PC-3 (cell line): ENCODE measurements around the gene CYP20A1. TPM values are rescaled to one million over a fixed set of nuclear protein-coding genes. Genes with fewer than 3 reads are reported as not detected.
"Not testable (repeated sequence)": the region's sequence is repeated elsewhere in the genome, so short reads cannot be mapped to it uniquely, and the experiment has no call there.

Experiments
- ATAC-seq: fragments of 200-7000 bp; cut with Tn5 transposase; 2 replicates; pipeline ENCODE4 v1.9.1; 2020; ENCODE audit warnings: mild to moderate bottlenecking, moderate library complexity
- Bru-seq: library from RNA; stranded (reverse); fragments of 400-500 nt; gene quantifications from one replicate; lab custom pipeline; 2021; lab: Mats Ljungman, UMichigan
- BruChase-seq, 2 experiments: library from RNA; stranded (reverse); fragments of 400-500 nt; gene quantifications; one replicate each; lab custom pipeline; 2021; lab: Mats Ljungman, UMichigan
- BruUV-seq: library from RNA; stranded (reverse); fragments of 400-500 nt; replicated peaks from 2 replicates; lab custom pipeline; 2021; lab: Mats Ljungman, UMichigan
- CTCF ChIA-PET: fragments of 300-600 bp; sonication (Branson Sonifier 250); formaldehyde crosslinking; loops from one replicate; lab custom pipeline; 2022; ENCODE audit warnings: antibody characterized with exemption; lab: Charles Lee
- POLR2A ChIA-PET: fragments of 300-600 bp; sonication (Branson Sonifier 250); formaldehyde crosslinking; loops from one replicate; lab custom pipeline; 2022; ENCODE audit warnings: antibody characterized with exemption; ENCODE audit not compliant: unreplicated experiment; lab: Charles Lee
- DNase-seq: peaks from one replicate; pipeline ENCODE4 v3.0.0-alpha.2; 2015
- H2AFZ ChIP-seq: fragments of 300-600 bp; sonication (generic); 2 replicates; pipeline ENCODE4 v1.6.0; 2016; ENCODE audit warnings: antibody characterized with exemption, low read length
- H3F3A ChIP-seq: fragments of 300-600 bp; sonication (generic); one replicate; pipeline ENCODE4 v1.6.0; 2017; ENCODE audit warnings: antibody characterized with exemption, low read length, control low read depth, mild to moderate bottlenecking; ENCODE audit not compliant: unreplicated experiment
- H3K27ac ChIP-seq: fragments of 300-600 bp; sonication (generic); 2 replicates; pipeline ENCODE4 v1.5.1; 2016; ENCODE audit warnings: mild to moderate bottlenecking, low read length
- H3K27me3 ChIP-seq: fragments of 300-600 bp; sonication (generic); 2 replicates; pipeline ENCODE4 v1.6.1; 2016; ENCODE audit warnings: low read length, mixed read lengths
- H3K36me3 ChIP-seq: fragments of 300-600 bp; sonication (generic); 2 replicates; pipeline ENCODE4 v1.6.1; 2016; ENCODE audit warnings: low read depth, mixed run types, low read length, mixed read lengths
- H3K4me1 ChIP-seq: fragments of 300-600 bp; sonication (generic); 2 replicates; pipeline ENCODE4 v1.5.1; 2016; ENCODE audit warnings: low read length; ENCODE audit not compliant: insufficient read depth
- H3K4me2 ChIP-seq: fragments of 300-600 bp; sonication (generic); 2 replicates; pipeline ENCODE4 v1.6.0; 2016; ENCODE audit warnings: low read length
- H3K4me3 ChIP-seq: fragments of 300-600 bp; sonication (generic); 2 replicates; pipeline ENCODE4 v1.5.1; 2016; ENCODE audit warnings: mild to moderate bottlenecking, low read length, mixed read lengths
- H3K79me2 ChIP-seq: fragments of 300-600 bp; sonication (generic); 2 replicates; pipeline ENCODE4 v1.6.1; 2017; ENCODE audit warnings: low read length, mixed read lengths
- H3K9ac ChIP-seq: fragments of 300-600 bp; sonication (generic); 2 replicates; pipeline ENCODE4 v1.6.0; 2016; ENCODE audit warnings: mild to moderate bottlenecking, low read length
- H3K9me2 ChIP-seq: fragments of 300-600 bp; sonication (generic); replicated peaks from 2 replicates; pipeline ENCODE4 v1.6.1; 2016; ENCODE audit warnings: mixed run types, low read length, mixed read lengths
- H3K9me3 ChIP-seq: fragments of 300-600 bp; sonication (generic); 2 replicates; pipeline ENCODE4 v1.6.1; 2016; ENCODE audit warnings: low read length, mixed read lengths
- H4K20me1 ChIP-seq: fragments of 300-600 bp; sonication (generic); 2 replicates; pipeline ENCODE4 v1.6.1; 2016; ENCODE audit warnings: low read length, mixed read lengths
- EZH2phosphoT487 ChIP-seq: fragments of 300-600 bp; sonication (generic); IDR thresholded peaks from 2 replicates; pipeline ENCODE4 v1.6.1; 2018; ENCODE audit warnings: mild to moderate bottlenecking, antibody characterized with exemption, low read length, borderline replicate concordance
- intact Hi-C: fragments of 100-400 bp; cut with micrococcal nuclease; formaldehyde crosslinking; loops from 2 replicates; pipeline ENCODE4 v1.9.0; 2023
- long read RNA-seq: library from polyadenylated mRNA; unstranded; transcript quantifications from one replicate; pipeline ENCODE4 v2.0.0, GENCODE V29; 2021; ENCODE audit not compliant: unreplicated experiment
- total RNA-seq: library from RNA; depleted of rRNA; stranded (reverse); fragments of >200 nt; gene quantifications from 2 replicates; pipeline ENCODE4 v1.2.3, GENCODE V29; 2014; rRNA removed
- TF ChIP-seq, protein P1 (sequence below): fragments of 300-600 bp; sonication (generic); conservative IDR thresholded peaks from 2 replicates; pipeline ENCODE4 v1.5.1; 2017; ENCODE audit warnings: antibody characterized with exemption, low read depth, mild to moderate bottlenecking, low read length

The CYP20A1 gene, protein sequence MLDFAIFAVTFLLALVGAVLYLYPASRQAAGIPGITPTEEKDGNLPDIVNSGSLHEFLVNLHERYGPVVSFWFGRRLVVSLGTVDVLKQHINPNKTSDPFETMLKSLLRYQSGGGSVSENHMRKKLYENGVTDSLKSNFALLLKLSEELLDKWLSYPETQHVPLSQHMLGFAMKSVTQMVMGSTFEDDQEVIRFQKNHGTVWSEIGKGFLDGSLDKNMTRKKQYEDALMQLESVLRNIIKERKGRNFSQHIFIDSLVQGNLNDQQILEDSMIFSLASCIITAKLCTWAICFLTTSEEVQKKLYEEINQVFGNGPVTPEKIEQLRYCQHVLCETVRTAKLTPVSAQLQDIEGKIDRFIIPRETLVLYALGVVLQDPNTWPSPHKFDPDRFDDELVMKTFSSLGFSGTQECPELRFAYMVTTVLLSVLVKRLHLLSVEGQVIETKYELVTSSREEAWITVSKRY
- total RNA-seq (12.6 and 14.1 TPM in 2 replicates), Bru-seq, nascent RNA (percentile 72 among the genes with signal in this experiment), BruChase-seq, experiment 1, labeled RNA remaining after a 6-hour chase (percentile 70 among the genes with signal in this experiment), BruChase-seq, experiment 2, labeled RNA remaining after a 2-hour chase (percentile 64 among the genes with signal in this experiment)
- long read RNA-seq, transcript CYP20A1-207 (11 exons, 1,359 nt) = minor isoform, 7 of 59 reads
- long read RNA-seq, transcript CYP20A1-201 (13 exons, 1,949 nt) = major isoform, 30 of 59 reads
- long read RNA-seq, partial matches to known transcripts = 2 of 59 reads
- long read RNA-seq, other reads (novel, unspliced or antisense) = 18 of 59 reads

DNA sequence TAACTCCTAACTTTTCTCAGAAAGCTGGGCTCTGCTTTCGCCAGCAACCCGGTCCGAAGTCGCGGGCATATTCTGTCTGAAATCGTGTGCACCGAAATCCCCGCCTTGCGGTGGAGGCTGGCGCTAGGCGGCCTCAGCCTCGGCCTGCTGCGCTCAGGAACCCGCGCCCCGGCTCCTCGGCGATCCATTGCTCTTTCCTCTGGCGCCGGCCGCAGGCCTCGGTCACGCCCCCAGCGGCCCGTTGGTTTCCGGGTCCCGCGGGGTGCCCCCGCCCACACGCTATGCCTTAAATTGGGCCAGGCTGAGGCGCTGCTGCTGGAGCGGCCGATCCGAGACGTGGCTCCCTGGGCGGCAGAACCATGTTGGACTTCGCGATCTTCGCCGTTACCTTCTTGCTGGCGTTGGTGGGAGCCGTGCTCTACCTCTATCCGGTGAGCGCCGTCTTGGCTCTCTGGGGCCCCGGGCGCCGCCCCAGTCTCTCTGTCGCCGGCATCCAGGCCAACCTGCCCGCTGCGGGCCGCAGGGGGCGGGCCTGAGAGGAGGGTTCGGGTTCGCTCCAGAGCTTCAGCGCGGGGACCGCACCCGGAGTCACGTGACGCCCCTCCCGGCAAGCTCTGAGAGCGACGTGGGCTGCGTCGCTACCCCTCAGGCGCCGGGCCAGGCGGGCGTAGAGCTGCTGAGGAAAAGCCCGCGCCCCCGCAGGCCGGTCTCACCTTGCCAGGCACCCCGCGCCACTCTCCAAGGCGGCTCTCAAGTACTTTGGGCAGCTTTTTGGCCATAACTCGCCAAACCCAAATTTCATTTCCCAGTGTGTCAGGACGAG, at the start of gene CYP20A1:
TSS of gene CYP20A1 (plus strand) at position 315 of the 823 bp plus-strand sequence. CDS start at position 360, 45 bp downstream.
- ChIA-PET CTCF (interaction anchor here (0.7 kb wide), 1 partner anchor 536 kb away, joined by 4 read pairs; no protein-coding TSS in a partner anchor), POLR2A (interaction anchor here (0.5 to 0.8 kb wide), 3 partner anchors 298 to 573 kb away, joined by 3 to 7 read pairs (median 4); no protein-coding TSS in a partner anchor)
- BruUV-seq = no TSS peak
- H3K36me3 ChIP-seq = no peaks in the 10 kb centered on the region
- DNase-seq (peak; percentile 96), ATAC-seq (peak; percentile 91)
- no peaks in the 10 kb centered on the region for H4K20me1 ChIP-seq
- peaks cover 35% of the 10 kb centered on the region for H3K79me2 ChIP-seq
- peaks cover 16% of the 10 kb centered on the region for H3K4me1 ChIP-seq
- no peaks in the 10 kb centered on the region for H3K9me3 ChIP-seq
- no peaks in the 10 kb centered on the region for H3K27me3 ChIP-seq
- intact Hi-C loops = loop anchor here (2.0 kb wide), 1 partner anchor 208 kb away; no protein-coding TSS in a partner anchor
- no peaks in the 10 kb centered on the region for H3F3A ChIP-seq
- H3K27ac ChIP-seq = peak within 1 kb of the TSS; percentile 88
- H2AFZ ChIP-seq = peak within 1 kb of the TSS; percentile 92
- H3K9ac ChIP-seq = peak within 1 kb of the TSS; percentile 91
- peak within 1 kb of the TSS; percentile 99 for H3K4me2 ChIP-seq
- no peaks in the 10 kb centered on the region for H3K9me2 ChIP-seq
- TF ChIP-seq, protein P1, sequence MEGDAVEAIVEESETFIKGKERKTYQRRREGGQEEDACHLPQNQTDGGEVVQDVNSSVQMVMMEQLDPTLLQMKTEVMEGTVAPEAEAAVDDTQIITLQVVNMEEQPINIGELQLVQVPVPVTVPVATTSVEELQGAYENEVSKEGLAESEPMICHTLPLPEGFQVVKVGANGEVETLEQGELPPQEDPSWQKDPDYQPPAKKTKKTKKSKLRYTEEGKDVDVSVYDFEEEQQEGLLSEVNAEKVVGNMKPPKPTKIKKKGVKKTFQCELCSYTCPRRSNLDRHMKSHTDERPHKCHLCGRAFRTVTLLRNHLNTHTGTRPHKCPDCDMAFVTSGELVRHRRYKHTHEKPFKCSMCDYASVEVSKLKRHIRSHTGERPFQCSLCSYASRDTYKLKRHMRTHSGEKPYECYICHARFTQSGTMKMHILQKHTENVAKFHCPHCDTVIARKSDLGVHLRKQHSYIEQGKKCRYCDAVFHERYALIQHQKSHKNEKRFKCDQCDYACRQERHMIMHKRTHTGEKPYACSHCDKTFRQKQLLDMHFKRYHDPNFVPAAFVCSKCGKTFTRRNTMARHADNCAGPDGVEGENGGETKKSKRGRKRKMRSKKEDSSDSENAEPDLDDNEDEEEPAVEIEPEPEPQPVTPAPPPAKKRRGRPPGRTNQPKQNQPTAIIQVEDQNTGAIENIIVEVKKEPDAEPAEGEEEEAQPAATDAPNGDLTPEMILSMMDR = peak; percentile 44
- no peak for TF ChIP-seq EZH2phosphoT487
- H3K4me3 ChIP-seq = peak within 1 kb of the TSS; percentile 95

DNA sequence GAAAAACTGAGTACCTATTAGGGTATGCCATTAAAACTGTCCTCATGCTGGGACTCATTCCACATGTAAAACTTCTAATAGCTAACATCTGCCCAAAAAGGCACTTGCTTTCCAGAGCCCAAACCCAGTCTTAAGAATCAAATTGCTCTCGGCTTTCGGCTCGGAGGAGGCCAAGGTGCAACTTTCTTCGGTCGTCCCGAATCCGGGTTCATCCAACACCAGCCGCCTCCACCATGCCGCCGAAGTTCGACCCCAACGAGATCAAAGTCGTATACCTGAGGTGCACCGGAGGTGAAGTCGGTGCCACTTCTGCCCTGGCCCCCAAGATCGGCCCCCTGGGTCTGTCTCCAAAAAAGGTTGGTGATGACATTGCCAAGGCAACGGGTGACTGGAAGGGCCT, 48.3 kb upstream of the CYP20A1 start:
- H3K27me3 ChIP-seq, H3K27ac ChIP-seq, H3F3A ChIP-seq, H3K9me3 ChIP-seq, H3K9me2 ChIP-seq, H3K36me3 ChIP-seq, CTCF ChIA-PET, ATAC-seq, intact Hi-C loops, H3K4me2 ChIP-seq, H3K4me1 ChIP-seq, POLR2A ChIA-PET, DNase-seq, H2AFZ ChIP-seq, BruUV-seq, H3K9ac ChIP-seq, H3K79me2 ChIP-seq, H3K4me3 ChIP-seq, H4K20me1 ChIP-seq: not testable (repeated sequence)

DNA sequence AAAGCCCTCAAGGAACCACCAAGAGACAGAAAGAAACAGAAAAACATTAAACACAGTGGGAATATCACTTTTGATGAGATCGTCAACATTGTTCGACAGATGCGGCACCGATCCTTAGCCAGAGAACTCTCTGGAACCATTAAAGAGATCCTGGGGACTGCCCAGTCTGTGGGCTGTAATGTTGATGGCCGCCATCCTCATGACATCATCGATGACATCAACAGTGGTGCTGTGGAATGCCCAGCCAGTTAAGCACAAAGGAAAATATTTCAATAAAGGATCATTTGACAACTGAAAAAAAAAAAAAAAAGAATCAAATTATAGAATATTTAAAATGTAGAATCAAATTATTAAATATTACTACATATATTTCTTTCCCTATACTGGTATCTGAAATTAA, 47.8 kb upstream of the CYP20A1 start:
- H3K4me2 ChIP-seq, DNase-seq, H3K79me2 ChIP-seq, H3K27ac ChIP-seq, H3K36me3 ChIP-seq, H3K4me3 ChIP-seq, H3K9ac ChIP-seq, H3F3A ChIP-seq, H3K4me1 ChIP-seq, BruUV-seq, H3K9me2 ChIP-seq, CTCF ChIA-PET, H3K27me3 ChIP-seq, H2AFZ ChIP-seq, POLR2A ChIA-PET, H3K9me3 ChIP-seq, ATAC-seq, intact Hi-C loops, H4K20me1 ChIP-seq: not testable (repeated sequence)
